CD4-positive, alpha-beta T cell treated with Interleukin-12 subunit alpha and Interleukin-12 subunit beta, for 1 hour (primary cell): ENCODE results near the gene DLD.
"Not testable (repeated sequence)": the region's sequence is repeated elsewhere in the genome, so short reads cannot be mapped to it uniquely, and the experiment has no call there.

Experiments
- DNase-seq: peaks from one replicate; pipeline ENCODE4 v3.0.0-alpha.2; 2020

The DLD gene

GRCh38 chr7:107946451-107946850, 55.5 kb downstream of the DLD start:
- no peak for DNase-seq

GRCh38 chr7:107946881-107947280, 55.9 kb downstream of the DLD start:
- no peak for DNase-seq

DNA sequence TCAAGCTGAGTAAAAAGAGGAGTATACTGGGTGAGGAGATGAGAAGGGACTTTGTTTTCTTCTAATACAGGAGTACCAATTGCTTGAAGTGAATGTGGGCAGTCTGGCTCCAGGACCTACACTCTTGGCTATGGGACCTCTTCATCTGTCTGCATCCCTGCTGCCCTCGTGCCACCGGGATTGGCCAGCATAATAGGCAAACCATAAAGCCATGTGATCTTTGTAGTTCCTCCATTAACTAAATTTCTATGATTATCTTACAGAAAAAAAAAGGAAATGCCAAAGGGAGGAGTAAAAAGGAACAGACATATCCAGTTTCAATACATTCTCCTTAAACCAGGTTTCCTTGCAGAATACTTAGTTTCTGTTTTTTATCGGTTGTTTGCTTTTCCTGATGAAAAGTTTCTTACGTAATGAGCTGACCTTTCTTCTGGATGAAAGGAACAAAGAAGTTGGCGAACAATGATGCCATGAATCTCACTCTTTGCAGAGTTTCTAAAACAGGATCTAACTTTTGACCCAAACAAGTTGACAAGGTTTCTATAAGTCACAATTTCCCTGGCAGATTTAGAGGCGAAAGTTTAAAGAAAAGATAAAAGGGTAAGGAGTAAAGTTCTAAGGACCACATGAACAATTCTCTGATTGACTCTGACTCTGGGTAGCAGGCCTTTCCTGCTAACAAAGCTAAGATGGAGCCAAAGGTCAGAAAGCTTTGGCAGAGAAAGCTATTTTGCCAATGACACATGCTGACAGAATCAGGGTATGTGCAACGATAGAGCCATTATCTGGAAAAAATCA, 57.9 kb downstream of the DLD start:
- no peak for DNase-seq

GRCh38 chr7:107949443-107949935, 58.5 kb downstream of the DLD start:
- no peak for DNase-seq

GRCh38 chr7:107951172-107951787, 60.3 kb downstream of the DLD start:
- DNase-seq = no peak

- DNase-seq = no peak
Observed at GRCh38 chr7:107951896-107952295, 60.9 kb downstream of the DLD start.

- DNase-seq = no peak
Observed at GRCh38 chr7:107953265-107953923, 62.4 kb downstream of the DLD start.

DNA sequence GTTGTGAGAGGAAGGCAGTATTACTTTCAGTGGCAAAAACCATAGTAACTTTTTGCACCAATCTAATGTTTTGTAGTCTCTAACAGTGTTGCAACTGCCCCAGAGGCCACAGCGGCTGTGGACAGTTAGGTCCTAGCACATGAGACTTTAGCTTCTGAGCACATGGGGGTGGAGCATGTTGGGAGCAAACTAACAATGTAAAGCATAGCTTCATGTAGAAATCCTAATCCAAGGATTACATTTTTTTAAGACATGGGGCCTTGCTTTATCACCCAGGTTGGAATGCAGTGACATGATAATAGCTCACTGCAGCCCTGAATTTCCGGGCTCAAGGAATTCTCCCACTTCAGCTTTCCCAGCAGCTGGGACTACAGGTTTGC, 62.9 kb downstream of the DLD start:
- no peak for DNase-seq

- DNase-seq = no peak
Observed at GRCh38 chr7:107955394-107955793, 64.4 kb downstream of the DLD start.

- not testable (repeated sequence) for DNase-seq
Observed at GRCh38 chr7:107956950-107957349, 66.0 kb downstream of the DLD start.

GRCh38 chr7:107957436-107957835, 66.5 kb downstream of the DLD start:
- no peak for DNase-seq

DNA sequence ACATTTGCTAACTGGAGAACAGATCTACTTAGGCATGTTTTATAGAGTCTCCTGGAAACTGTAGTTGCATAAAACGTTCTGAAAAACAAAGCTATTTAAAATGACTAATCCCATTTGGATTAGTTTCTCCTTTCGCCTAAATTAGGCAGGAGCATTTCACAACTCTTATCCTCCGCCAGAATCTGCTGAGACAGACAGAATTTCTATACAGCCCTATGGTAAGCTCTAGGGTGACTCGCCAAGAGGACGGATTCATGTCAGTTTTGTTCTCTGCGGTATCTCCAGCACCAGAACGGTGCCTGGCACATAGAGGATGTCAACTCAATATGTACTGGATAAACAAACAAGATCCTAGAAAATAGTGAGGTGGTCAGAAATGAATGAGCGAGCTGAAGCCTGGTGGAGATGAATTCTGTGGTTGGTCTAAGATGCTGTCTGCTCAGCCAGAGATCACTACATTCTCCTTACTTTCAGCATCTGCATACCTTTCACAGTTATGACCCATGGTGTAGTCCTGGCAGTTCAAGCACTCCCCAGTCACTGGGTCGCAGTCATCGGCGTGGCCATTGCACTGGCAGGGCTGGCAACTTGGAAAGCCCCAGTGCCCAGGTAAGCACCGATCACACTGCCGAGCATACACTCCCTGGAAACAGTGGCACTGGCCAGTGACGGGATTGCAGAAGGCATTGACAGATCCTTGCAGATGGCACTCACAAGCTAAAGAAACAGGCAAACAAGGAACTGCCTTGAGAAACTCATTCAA, 68.0 kb downstream of the DLD start:
- DNase-seq = no peak

GRCh38 chr7:107959527-107959898, 68.5 kb downstream of the DLD start:
- DNase-seq = no peak

DNA sequence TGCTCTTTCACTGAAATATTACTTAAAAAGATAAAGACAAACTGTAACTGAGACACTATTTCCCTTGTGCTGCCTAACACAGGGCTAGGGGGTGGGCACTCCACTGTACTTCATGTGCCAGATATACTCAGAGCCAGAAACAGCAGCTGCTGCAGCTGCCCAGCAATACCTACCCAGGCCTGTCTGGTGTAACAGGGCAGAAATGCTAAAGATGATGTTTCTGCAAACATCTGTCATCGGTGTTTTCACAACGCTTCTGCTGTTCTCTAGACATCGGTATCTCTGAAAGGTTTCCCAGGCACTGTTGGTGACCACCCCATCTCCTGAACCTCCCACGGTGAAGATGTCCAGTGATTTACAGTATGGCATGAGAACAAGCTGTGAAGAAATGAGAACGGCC, 69.3 kb downstream of the DLD start:
- no peak for DNase-seq

- DNase-seq = no peak
Observed at GRCh38 chr7:107961405-107961804, 70.4 kb downstream of the DLD start.

- no peak for DNase-seq
Observed at GRCh38 chr7:107962817-107963216, 71.8 kb downstream of the DLD start.

- no peak for DNase-seq
Observed at GRCh38 chr7:107964510-107964909, 73.5 kb downstream of the DLD start.

DNA sequence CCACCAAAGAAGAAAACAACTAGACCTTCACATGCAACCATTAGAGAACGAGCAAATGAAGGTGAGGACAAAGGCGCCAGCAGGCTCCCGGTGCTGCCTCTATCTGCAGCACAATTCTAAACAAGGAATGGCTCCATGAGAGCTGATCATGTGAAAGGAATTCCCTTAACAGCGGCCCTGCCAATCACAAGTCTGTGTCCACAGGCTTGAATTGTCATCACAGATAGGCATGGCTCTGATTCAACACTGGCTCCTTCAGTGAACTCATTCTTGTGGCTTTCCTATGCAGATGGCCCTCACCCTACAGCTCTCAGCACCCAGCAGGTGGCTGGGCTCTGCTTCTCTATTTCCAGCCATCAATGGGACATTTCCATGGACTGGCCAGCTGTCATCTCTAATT, 75.7 kb downstream of the DLD start:
- no peak for DNase-seq

GRCh38 chr7:107967420-107967819, 76.4 kb downstream of the DLD start:
- DNase-seq = no peak

- DNase-seq = no peak
Observed at GRCh38 chr7:107968449-107968848, 77.5 kb downstream of the DLD start.

DNA sequence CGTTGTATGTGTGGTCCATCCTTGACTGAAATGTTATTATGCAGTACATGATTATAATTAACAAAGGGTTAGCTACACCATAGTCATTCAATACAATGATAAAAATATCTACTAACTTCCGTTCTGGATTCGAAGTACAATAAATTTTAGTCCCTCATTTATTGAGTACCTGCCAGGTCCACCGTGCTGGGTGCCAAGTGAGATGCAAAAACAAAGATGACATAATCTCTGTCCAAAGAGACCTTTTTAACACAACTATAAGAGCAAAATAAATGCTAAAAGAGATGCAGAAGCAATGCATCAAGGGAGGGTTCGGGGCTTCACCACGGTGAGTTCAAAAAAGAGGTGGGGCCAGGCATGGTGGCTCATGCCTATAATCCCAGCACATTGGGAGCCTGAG, 78.9 kb downstream of the DLD start:
- DNase-seq = no peak
